Measurements from ENCODE around the gene HOXC13. TPM values are rescaled to one million over a fixed set of nuclear protein-coding genes. Genes with fewer than 3 reads are reported as not detected.

HOXC13 gene
- total RNA-seq, 1 donor from 2014 or later, result not detected

DNA sequence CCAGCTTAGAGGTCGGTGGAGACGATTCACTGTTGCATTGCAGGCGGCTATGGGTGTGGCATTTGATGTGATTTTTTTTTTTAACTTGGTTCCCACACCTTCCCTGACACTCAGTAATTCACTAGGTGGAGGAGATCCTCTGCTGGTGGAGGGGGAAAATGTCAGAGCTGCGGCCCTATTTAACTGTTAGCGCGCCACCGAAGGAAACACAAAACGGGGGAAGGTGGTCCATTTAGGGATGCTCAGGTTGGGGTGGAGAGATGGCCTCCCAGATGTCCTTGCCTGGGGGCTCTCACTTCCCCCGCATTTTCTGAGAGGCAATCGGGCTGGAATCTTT is 11.8 kb downstream of the HOXC13 start:
- no peak for TF ChIP-seq CTCF (IDR thresholded peaks at IDR 0.05)
- no peaks in the 10 kb centered on the region for H3K36me3 Mint-ChIP-seq (ENCODE audit: unreplicated experiment)
- no peak overlapping the region for H3K4me3 Mint-ChIP-seq (ENCODE audit: unreplicated experiment)
- H3K27me3 Mint-ChIP-seq (ENCODE audit: unreplicated experiment), result peaks cover 92% of the 10 kb centered on the region
- DNase-seq (ENCODE audit: extremely low spot score, unreplicated experiment), result no peak
- peaks cover 8% of the 10 kb centered on the region for H3K4me1 Mint-ChIP-seq (ENCODE audit: unreplicated experiment)
- no peak overlapping the region for H3K27ac Mint-ChIP-seq (ENCODE audit: unreplicated experiment)
- H3K9me3 Mint-ChIP-seq (ENCODE audit: unreplicated experiment), result no peaks in the 10 kb centered on the region

- H3K27ac Mint-ChIP-seq (ENCODE audit: unreplicated experiment), result no peak overlapping the region
- DNase-seq (ENCODE audit: extremely low spot score, unreplicated experiment), result no peak
- H3K4me1 Mint-ChIP-seq (ENCODE audit: unreplicated experiment), result peaks cover 8% of the 10 kb centered on the region
- H3K9me3 Mint-ChIP-seq (ENCODE audit: unreplicated experiment), result no peaks in the 10 kb centered on the region
- H3K36me3 Mint-ChIP-seq (ENCODE audit: unreplicated experiment), result no peaks in the 10 kb centered on the region
- no peak for TF ChIP-seq CTCF (IDR thresholded peaks at IDR 0.05)
- H3K4me3 Mint-ChIP-seq (ENCODE audit: unreplicated experiment), result no peak overlapping the region
- peaks cover 92% of the 10 kb centered on the region for H3K27me3 Mint-ChIP-seq (ENCODE audit: unreplicated experiment)
Observed at GRCh38 chr12:53950789-53951576, 12.4 kb downstream of the HOXC13 start.

GRCh38 chr12:53951577-53952334 is 13.1 kb downstream of the HOXC13 start:
- Mint-ChIP-seq H3K4me3 (ENCODE audit: unreplicated experiment) (no peak overlapping the region), H3K27ac (ENCODE audit: unreplicated experiment) (no peak overlapping the region), H3K36me3 (ENCODE audit: unreplicated experiment) (no peaks in the 10 kb centered on the region), H3K27me3 (ENCODE audit: unreplicated experiment) (peaks cover 92% of the 10 kb centered on the region), H3K9me3 (ENCODE audit: unreplicated experiment) (no peaks in the 10 kb centered on the region), H3K4me1 (ENCODE audit: unreplicated experiment) (peaks cover 8% of the 10 kb centered on the region)
- no peak for DNase-seq (ENCODE audit: extremely low spot score, unreplicated experiment)
- TF ChIP-seq CTCF (IDR thresholded peaks at IDR 0.05), result no peak

DNA sequence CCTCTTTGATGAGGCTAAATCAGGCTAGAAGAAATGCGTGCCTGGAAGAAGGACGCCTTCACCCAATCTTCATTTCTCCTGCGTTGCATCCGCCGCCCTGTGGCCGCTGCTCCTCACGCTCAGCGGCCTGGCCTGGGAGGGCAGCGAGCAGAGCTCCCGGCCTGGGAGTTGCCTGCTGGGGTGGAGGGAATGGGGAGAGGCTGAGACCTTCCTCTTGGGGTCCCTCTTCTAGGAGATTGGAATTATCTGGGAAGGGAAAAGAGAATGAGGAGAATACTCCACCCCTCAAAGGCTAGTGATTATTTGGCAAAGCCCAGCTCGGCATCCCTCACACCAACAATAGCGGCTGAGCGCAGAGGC is 13.7 kb downstream of the HOXC13 start:
- no peak overlapping the region for H3K27ac Mint-ChIP-seq (ENCODE audit: unreplicated experiment)
- H3K4me1 Mint-ChIP-seq (ENCODE audit: unreplicated experiment), result peaks cover 8% of the 10 kb centered on the region
- H3K9me3 Mint-ChIP-seq (ENCODE audit: unreplicated experiment), result no peaks in the 10 kb centered on the region
- peaks cover 93% of the 10 kb centered on the region for H3K27me3 Mint-ChIP-seq (ENCODE audit: unreplicated experiment)
- no peak for TF ChIP-seq CTCF (IDR thresholded peaks at IDR 0.05)
- H3K4me3 Mint-ChIP-seq (ENCODE audit: unreplicated experiment), result no peak overlapping the region
- DNase-seq (ENCODE audit: extremely low spot score, unreplicated experiment), result no peak
- H3K36me3 Mint-ChIP-seq (ENCODE audit: unreplicated experiment), result no peaks in the 10 kb centered on the region

Data from osteocyte (in vitro differentiated cells).